ENCODE results near the gene ARHGEF28. TPM values are rescaled to one million over a fixed set of nuclear protein-coding genes. Genes with fewer than 3 reads are reported as not detected.

The ARHGEF28 gene
- total and polyA plus RNA-seq, 10 of the 15 experiments (the other 5 are each of a cell fraction or from before 2014, with no cell fraction given), result 0.10 to 0.72 (median 0.22) TPM; not detected in 2

DNA sequence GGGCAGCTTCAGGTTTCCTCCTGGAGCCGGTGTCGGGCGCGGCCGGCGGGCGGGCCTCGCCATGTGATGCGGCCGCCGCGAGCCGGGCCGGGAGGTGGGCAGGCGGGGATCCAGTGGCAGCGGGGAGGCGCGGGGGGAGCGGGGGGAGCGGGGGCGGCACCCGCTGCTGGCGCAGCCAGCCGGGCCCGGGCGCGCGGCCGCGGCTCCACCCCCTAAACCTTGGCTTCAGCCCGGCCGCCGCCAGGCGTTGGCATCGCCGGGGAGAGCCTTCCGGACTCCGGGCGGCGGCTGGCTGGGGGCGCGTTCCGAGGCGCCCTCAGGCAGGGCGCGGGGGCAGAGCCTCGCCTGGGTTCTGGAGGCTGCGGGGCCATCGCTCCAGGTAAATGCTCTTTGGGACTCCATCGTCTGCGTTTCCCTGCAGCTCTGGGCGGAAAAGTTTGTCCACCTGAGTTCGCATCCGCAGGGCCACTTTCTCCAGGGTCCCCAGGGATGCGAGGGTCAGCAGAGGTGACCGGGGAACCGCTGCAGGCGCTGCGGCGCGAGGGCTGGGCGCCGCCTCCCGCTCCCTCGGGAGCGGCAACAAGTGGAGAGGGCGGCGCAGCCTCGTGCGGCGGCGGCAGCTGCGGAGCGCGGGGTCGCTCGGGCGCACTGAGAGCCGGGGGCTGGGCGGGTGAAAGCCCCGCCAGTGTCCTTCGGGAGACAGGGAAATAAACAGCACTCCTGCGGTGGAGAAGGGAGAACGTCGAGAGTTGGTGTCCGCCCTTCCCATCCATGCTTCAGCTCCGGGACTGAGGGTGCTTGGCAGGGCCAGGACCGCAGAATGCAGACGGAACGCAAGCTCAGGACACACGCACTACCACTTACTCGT, at the start of gene ARHGEF28 (continued):
- TF ChIP-seq, protein P1, sequence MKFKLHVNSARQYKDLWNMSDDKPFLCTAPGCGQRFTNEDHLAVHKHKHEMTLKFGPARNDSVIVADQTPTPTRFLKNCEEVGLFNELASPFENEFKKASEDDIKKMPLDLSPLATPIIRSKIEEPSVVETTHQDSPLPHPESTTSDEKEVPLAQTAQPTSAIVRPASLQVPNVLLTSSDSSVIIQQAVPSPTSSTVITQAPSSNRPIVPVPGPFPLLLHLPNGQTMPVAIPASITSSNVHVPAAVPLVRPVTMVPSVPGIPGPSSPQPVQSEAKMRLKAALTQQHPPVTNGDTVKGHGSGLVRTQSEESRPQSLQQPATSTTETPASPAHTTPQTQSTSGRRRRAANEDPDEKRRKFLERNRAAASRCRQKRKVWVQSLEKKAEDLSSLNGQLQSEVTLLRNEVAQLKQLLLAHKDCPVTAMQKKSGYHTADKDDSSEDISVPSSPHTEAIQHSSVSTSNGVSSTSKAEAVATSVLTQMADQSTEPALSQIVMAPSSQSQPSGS (IDR thresholded peaks at IDR 0.05; ENCODE audit: low read length), result no peak
- TF ChIP-seq EZH2 (IDR thresholded peaks at IDR 0.05; ENCODE audit: borderline replicate concordance, control insufficient read depth, low read depth, low read length), result no peak
- TF ChIP-seq, protein P2, sequence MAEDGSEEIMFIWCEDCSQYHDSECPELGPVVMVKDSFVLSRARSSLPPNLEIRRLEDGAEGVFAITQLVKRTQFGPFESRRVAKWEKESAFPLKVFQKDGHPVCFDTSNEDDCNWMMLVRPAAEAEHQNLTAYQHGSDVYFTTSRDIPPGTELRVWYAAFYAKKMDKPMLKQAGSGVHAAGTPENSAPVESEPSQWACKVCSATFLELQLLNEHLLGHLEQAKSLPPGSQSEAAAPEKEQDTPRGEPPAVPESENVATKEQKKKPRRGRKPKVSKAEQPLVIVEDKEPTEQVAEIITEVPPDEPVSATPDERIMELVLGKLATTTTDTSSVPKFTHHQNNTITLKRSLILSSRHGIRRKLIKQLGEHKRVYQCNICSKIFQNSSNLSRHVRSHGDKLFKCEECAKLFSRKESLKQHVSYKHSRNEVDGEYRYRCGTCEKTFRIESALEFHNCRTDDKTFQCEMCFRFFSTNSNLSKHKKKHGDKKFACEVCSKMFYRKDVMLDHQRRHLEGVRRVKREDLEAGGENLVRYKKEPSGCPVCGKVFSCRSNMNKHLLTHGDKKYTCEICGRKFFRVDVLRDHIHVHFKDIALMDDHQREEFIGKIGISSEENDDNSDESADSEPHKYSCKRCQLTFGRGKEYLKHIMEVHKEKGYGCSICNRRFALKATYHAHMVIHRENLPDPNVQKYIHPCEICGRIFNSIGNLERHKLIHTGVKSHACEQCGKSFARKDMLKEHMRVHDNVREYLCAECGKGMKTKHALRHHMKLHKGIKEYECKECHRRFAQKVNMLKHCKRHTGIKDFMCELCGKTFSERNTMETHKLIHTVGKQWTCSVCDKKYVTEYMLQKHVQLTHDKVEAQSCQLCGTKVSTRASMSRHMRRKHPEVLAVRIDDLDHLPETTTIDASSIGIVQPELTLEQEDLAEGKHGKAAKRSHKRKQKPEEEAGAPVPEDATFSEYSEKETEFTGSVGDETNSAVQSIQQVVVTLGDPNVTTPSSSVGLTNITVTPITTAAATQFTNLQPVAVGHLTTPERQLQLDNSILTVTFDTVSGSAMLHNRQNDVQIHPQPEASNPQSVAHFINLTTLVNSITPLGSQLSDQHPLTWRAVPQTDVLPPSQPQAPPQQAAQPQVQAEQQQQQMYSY (CRISPR knock-in tag; IDR thresholded peaks at IDR 0.05), result no peak
- no peak for TF ChIP-seq TCF7 (IDR thresholded peaks at IDR 0.05; ENCODE audit: borderline replicate concordance)
- no peak for TF ChIP-seq YY1 (IDR thresholded peaks at IDR 0.05; ENCODE audit: low read depth, low read length)
- TF ChIP-seq CHD4 (IDR thresholded peaks at IDR 0.05), result no peak
- no peak for TF ChIP-seq USF1 (IDR thresholded peaks at IDR 0.05; ENCODE audit: borderline replicate concordance, extremely low read length, insufficient read depth, low read depth, low read length)
- no peak for TF ChIP-seq ZBTB11 (CRISPR knock-in tag; IDR thresholded peaks at IDR 0.05)
- TF ChIP-seq SREBF1 (IDR thresholded peaks at IDR 0.05; ENCODE audit: low read length), result no peak
- TF ChIP-seq NR2C2 (IDR thresholded peaks at IDR 0.05; ENCODE audit: borderline replicate concordance, control insufficient read depth, insufficient read length, low read depth), result no peak
- 0 out of 3 replicates have a peak, but pooled peaks of 1 of the 2 experiments have one; percentile 5 for TF ChIP-seq EGR1 (IDR thresholded peaks at IDR 0.05; ENCODE audit: borderline replicate concordance in 1 of 2, low read depth in 2 of 2, low read length in 2 of 2)
- no peak for TF ChIP-seq STAT1 (conservative IDR thresholded peaks at IDR 0.05)
- no peak for TF ChIP-seq HDAC2 (IDR thresholded peaks at IDR 0.05)
- TF ChIP-seq DPF2 (IDR thresholded peaks at IDR 0.05), result peak; percentile 49; the same call in 1 of the 2 replicates
- TF ChIP-seq RELA (IDR thresholded peaks at IDR 0.05; ENCODE audit: borderline replicate concordance, partially characterized antibody), result no peak
- TF ChIP-seq BHLHE40 (IDR thresholded peaks at IDR 0.05; ENCODE audit: borderline replicate concordance in 1 of 2, low read depth in 2 of 2, low read length in 1 of 2), result peak in 1 of 2 experiments; percentile 59; a peak in 2 of 4 replicates
- no peak for TF ChIP-seq PML (IDR thresholded peaks at IDR 0.05; ENCODE audit: low read length)
- TF ChIP-seq FOXM1 (IDR thresholded peaks at IDR 0.05; ENCODE audit: low read depth, low read length), result no peak
- TF ChIP-seq SUZ12 (IDR thresholded peaks at IDR 0.05; ENCODE audit: unreplicated experiment), result peak; percentile 53
- peak; percentile 39; the same call in 1 of the 2 replicates for TF ChIP-seq LARP7 (IDR thresholded peaks at IDR 0.05)

Measured in GM12878 (cell line).